ENCODE data around the gene FRAS1. TPM values are rescaled to one million over a fixed set of nuclear protein-coding genes. Genes with fewer than 3 reads are reported as not detected.
"Not testable (repeated sequence)": the region's sequence is repeated elsewhere in the genome, so short reads cannot be mapped to it uniquely, and the experiment has no call there.

Gene FRAS1
- total RNA-seq, 6 experiments from 2014 or later, result 0.12 to 1.5 (median 0.45) TPM

GRCh38 chr4:78484574-78484973 lies 427.5 kb downstream of the FRAS1 start:
- Histone ChIP-seq H3K9me3 (no peaks in the 10 kb centered on the region), H3K27me3 (no peaks in the 10 kb centered on the region), H3K4me3 (no peak overlapping the region), H3K36me3 (no peaks in the 10 kb centered on the region), H3K27ac (no peak overlapping the region), H3K4me1 (no peaks in the 10 kb centered on the region)
- intact Hi-C loops (cut with DNase I), result no loop called here
- TF ChIP-seq CTCF (IDR thresholded peaks at IDR 0.05) (no peak), POLR2A (IDR thresholded peaks at IDR 0.05) (no peak)
- no peak for DNase-seq
- ATAC-seq, result no peak
- WGBS (ENCODE audit: insufficient coverage, low coverage, low lambda C conversion rate, missing lambda C conversion rate), result 30% methylated on average over 2 of the region's 2 CpGs

GRCh38 chr4:78493731-78494130 lies 436.6 kb downstream of the FRAS1 start:
- DNase-seq, result no peak
- Histone ChIP-seq H3K27me3 (no peaks in the 10 kb centered on the region), H3K4me1 (no peaks in the 10 kb centered on the region), H3K27ac (no peak overlapping the region), H3K4me3 (no peak overlapping the region), H3K9me3 (no peaks in the 10 kb centered on the region), H3K36me3 (no peaks in the 10 kb centered on the region)
- intact Hi-C loops (cut with DNase I), result no loop called here
- ATAC-seq, result no peak
- TF ChIP-seq CTCF (IDR thresholded peaks at IDR 0.05), result no peak
- no peak for TF ChIP-seq POLR2A (IDR thresholded peaks at IDR 0.05)

GRCh38 chr4:78496021-78496643 lies 439.0 kb downstream of the FRAS1 start:
- 48% methylated on average over 4 of the region's 4 CpGs for WGBS (ENCODE audit: insufficient coverage, low coverage, low lambda C conversion rate, missing lambda C conversion rate)
- Histone ChIP-seq H3K36me3 (no peaks in the 10 kb centered on the region), H3K4me1 (no peaks in the 10 kb centered on the region), H3K27me3 (no peaks in the 10 kb centered on the region), H3K27ac (no peak overlapping the region), H3K9me3 (no peaks in the 10 kb centered on the region), H3K4me3 (no peak overlapping the region)
- intact Hi-C loops (cut with DNase I), result no loop called here
- TF ChIP-seq CTCF (IDR thresholded peaks at IDR 0.05), result no peak
- no peak for TF ChIP-seq POLR2A (IDR thresholded peaks at IDR 0.05)
- DNase-seq, result no peak
- no peak for ATAC-seq

- intact Hi-C loops (cut with DNase I); H3K4me1 ChIP-seq; DNase-seq; H3K36me3 ChIP-seq; H3K27me3 ChIP-seq; ATAC-seq; H3K9me3 ChIP-seq; H3K4me3 ChIP-seq; H3K27ac ChIP-seq: not testable (repeated sequence)
- no CpG with 5 or more reads among the region's 10 CpGs for WGBS (ENCODE audit: insufficient coverage, low coverage, low lambda C conversion rate, missing lambda C conversion rate)
Measured at GRCh38 chr4:78506260-78506659, 449.1 kb downstream of the FRAS1 start.

- 54% methylated on average over 2 of the region's 2 CpGs for WGBS (ENCODE audit: insufficient coverage, low coverage, low lambda C conversion rate, missing lambda C conversion rate)
- no peak overlapping the region for H3K27ac ChIP-seq
- H3K4me3 ChIP-seq, result no peak overlapping the region
- no peaks in the 10 kb centered on the region for H3K4me1 ChIP-seq
- no peaks in the 10 kb centered on the region for H3K27me3 ChIP-seq
- ATAC-seq (no peak), DNase-seq (no peak)
- no peaks in the 10 kb centered on the region for H3K9me3 ChIP-seq
- H3K36me3 ChIP-seq, result no peaks in the 10 kb centered on the region
- intact Hi-C loops (cut with DNase I), result no loop called here
- TF ChIP-seq POLR2A (IDR thresholded peaks at IDR 0.05), result no peak
- TF ChIP-seq CTCF (IDR thresholded peaks at IDR 0.05), result no peak
Measured at GRCh38 chr4:78509043-78509442, 451.9 kb downstream of the FRAS1 start.

Measured in right lobe of liver (tissue), 6 donors.